Stimulated activated effector memory CD8-positive, alpha-beta T cell treated with anti-CD3 and anti-CD28 coated beads, Interleukin-12 subunit alpha, Interleukin-12 subunit beta, amount 100 ng/mL, for 72 hours (primary cell): ENCODE results near the gene ITPKB.

Experiments
- ATAC-seq: fragments of 150-1000 bp; cut with Tn5 transposase; 2 replicates; pipeline ENCODE4 v1.10.0; 2021
- DNase-seq, 2 donors: peaks; one replicate each; pipeline ENCODE4 v3.0.0; 2021 to 2022; ENCODE audit warnings: low spot score in 2 of 2
- H3K27ac Mint-ChIP-seq: one replicate; pipeline ENCODE4 v1.8.0; 2022; ENCODE audit warnings: mild to moderate bottlenecking, mixed read lengths
- H3K36me3 Mint-ChIP-seq: one replicate; pipeline ENCODE4 v1.8.0; 2022; ENCODE audit warnings: mild to moderate bottlenecking, mixed read lengths
- H3K4me1 Mint-ChIP-seq: one replicate; pipeline ENCODE4 v1.8.0; 2022; ENCODE audit warnings: mixed read lengths
- H3K4me3 Mint-ChIP-seq: one replicate; pipeline ENCODE4 v1.8.0; 2022; ENCODE audit warnings: mild to moderate bottlenecking, mixed read lengths
- H3K9me3 Mint-ChIP-seq: one replicate; pipeline ENCODE4 v1.8.0; 2022; ENCODE audit warnings: mixed read lengths

Gene ITPKB

DNA sequence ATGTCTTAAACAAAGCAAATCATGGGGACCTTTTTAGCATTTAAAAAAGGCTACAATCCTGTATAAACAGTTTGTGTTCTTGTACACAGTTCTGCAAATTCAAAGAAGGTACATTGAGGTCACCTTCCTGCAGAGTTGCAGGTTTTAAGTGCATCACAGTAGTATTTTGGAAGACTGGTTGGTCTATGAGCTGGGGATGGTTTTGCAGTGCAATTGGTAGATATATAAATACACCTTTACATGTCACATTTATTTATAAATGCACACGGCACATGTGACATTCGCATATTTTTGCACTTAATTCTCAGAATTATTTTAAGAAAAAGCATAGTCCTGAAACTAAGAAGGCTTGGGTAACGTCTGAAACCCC is 599 bp upstream of the ITPKB start:
- Mint-ChIP-seq H3K36me3 (peaks cover 29% of the 10 kb centered on the region), H3K27ac (peak overlapping the region; percentile 87), H3K4me1 (peaks cover 20% of the 10 kb centered on the region), H3K4me3 (peak overlapping the region; percentile 81), H3K9me3 (no peaks in the 10 kb centered on the region)
- no peak for ATAC-seq
- DNase-seq, result no peak

DNA sequence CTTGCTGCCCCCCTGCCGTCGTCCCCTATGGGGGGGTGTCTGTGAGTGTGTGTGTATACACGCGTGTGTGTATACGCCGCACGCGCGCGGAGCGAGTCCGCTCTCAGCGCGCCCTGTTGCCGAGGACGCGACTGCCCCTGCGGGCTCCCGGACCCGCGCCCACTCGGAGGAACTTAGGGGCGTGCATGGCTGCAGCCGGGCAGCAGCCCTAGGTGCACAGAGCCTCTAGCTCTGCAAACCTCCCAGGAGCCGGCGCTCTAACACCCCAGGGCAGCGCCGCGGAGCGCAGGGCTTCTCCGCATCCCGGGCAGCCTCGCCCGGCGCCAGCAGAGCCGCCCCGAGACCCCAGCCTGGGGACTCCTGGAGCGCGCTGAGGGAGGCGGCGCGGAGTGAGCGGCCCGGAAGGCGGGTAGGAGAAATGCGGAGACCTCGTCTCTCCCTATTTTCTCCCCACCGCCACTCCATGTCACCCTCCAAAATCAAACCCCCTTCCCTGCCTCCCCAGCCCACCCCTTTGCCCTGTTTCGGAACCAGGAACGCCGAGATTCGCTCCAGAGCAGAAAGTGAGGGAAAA is 574 bp downstream of the ITPKB start:
- ATAC-seq (peak; percentile 45), DNase-seq (peak; percentile 36 to 77)
- Mint-ChIP-seq H3K4me1 (peaks cover 32% of the 10 kb centered on the region), H3K9me3 (no peaks in the 10 kb centered on the region), H3K27ac (peak overlapping the region; percentile 87), H3K4me3 (peak overlapping the region; percentile 81), H3K36me3 (peaks cover 40% of the 10 kb centered on the region)

DNA sequence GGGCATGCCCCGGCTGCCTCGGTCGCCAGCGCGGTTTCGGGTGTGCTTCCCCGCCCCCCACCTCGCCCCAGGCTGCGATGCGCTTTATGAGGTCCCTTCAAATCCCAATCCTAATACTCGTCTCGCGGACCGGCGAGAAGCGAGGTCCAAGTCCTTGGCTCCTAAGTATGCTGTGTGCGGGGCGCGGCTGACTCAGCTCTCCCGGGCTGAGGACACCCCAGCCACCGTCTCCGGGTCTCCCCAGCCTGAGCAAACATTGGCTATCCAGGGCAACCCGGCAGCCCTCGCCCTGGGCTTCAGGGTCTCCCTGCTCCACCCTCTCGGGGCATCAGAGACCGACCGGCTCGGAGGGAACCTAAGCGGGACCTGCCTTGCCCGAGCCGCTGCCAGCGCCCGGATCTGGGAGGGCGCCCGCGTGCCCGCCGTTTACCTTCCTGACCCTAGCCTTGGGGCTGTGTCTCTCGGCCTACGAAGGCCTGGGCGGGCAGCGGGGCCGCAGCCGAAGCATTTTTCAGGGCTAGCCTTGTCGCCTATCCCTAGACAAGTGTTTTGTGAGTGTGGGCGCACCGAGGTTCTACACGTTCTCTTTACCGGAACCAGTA is 1.2 kb downstream of the ITPKB start:
- H3K4me3 Mint-ChIP-seq, result peak overlapping the region; percentile 81
- ATAC-seq, result peak; percentile 61

DNA sequence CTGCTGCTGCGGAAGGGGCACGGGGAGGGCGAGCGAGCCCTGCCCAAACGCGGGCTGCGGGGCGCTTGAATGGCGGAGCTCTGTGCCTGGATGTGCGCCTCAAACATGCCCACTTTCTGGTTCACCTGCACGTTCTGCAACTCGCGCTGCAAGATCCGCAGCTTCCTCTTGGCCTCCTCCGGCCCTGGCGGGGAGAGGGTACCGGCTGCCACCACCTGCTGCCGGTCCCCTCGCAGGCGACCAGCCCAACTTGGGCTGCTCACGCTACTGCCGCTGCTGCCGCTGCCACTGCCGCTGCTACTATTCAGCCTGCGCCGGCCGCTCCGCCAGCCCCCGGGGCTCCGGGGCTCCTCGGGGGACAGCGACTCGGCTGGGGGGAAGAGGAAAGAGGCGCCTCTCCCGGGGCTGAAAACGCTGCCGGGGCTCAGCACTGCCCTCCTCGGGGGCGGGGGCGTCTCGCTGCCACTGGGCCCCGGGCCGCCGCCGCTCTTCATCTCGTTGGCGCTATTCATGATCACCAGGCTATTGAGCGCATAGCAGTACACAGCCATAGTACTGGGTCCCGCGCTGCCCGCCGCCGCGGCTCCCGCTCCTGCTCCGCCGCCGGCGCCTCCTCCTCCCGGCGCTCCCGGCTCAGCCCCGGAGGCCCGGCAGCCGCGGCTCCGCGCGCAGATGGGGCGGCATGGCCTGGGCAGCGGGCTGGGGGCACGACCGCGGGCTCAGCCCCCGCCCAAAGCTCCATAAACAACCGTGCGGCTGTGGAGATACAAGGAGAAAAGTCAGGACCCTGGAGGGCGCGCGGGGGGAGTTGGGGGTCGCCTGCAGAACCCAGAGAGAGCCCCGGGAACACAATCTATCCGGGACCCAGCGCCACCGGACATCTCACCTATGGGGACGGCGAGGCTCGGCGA is 1.9 kb downstream of the ITPKB start:
- Mint-ChIP-seq H3K4me3 (peak overlapping the region; percentile 81), H3K27ac (peak overlapping the region; percentile 87), H3K9me3 (no peaks in the 10 kb centered on the region), H3K36me3 (peaks cover 54% of the 10 kb centered on the region), H3K4me1 (peaks cover 43% of the 10 kb centered on the region)
- ATAC-seq (peak; percentile 64), DNase-seq (peak in 1 of 2 donors; percentile 74)

More for the DNA sequence above, 1.2 kb downstream of the ITPKB start:
- Mint-ChIP-seq H3K36me3 (peaks cover 46% of the 10 kb centered on the region), H3K4me1 (peaks cover 37% of the 10 kb centered on the region), H3K27ac (peak overlapping the region; percentile 87), H3K9me3 (no peaks in the 10 kb centered on the region)
- DNase-seq, result peak; percentile 46 to 82

DNA sequence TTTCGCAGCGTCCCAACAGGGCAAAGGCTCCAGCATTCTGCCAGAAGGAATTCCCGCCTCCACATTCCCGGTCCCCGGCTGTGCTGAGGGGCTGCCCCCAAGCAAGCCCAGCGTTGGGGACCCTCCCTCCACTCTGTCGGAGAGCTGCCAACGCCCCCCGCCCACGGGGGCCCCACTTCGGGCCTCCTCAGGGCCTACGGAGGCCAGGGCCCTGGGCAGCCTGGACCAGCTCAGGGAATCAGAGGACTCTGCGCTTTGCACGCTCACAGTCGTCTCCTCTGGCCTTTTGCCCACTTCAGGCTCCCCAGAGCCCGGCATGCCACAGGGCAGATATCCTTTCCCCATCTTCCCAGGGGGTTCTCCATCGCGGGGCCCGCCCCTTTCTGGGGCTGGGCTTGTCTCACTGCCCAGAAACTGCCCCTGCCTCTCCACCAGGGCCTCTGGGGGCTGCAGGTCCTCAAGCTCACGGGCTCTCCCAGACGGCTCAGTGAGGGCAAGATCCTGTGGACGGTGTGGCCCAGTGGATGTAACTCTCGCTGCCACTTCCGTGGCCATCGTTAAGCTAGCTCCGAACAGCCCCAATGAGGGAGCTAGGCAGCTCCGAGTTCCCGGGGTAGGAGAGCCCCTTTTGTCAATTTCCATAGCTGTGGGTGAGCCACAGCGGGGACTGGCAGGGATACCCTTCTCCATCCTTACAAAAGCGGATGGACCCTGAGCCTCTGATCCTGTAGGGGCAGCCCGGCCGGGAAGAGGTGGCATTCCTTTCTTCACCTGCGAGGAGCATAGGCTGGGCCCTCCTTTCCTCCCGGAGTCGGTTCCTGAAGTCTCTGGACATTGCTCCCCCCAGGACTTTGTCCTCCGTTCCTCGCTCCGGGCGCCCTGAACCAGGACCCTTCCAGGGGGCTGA is 2.8 kb downstream of the ITPKB start:
- Mint-ChIP-seq H3K4me1 (peaks cover 50% of the 10 kb centered on the region), H3K36me3 (peaks cover 63% of the 10 kb centered on the region), H3K9me3 (no peaks in the 10 kb centered on the region), H3K27ac (peak overlapping the region; percentile 61), H3K4me3 (peak overlapping the region; percentile 81)
- no peak for ATAC-seq
- DNase-seq, result no peak

DNA sequence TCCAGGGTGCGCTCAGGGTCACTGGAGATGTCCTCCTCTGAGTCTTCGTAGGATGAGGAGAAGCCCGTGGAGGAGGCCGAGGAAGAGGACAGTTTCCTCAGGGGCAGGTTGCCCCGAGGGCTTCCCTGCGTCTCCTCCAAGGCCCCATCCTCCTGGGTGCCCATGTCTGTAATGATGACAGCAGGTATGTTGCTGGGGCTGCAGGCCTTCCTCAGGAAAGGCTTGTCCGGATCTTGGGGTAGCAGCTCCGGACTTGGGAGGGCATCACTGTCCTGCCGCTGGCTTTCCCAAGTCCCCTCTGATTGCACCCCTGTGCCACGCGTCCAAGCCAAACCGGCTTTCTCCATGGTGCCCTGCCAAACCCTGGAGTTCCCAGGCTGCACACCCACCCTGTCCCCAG is 3.5 kb downstream of the ITPKB start:
- ATAC-seq, result no peak
- Mint-ChIP-seq H3K36me3 (peaks cover 70% of the 10 kb centered on the region), H3K9me3 (no peaks in the 10 kb centered on the region), H3K27ac (peak overlapping the region; percentile 61), H3K4me3 (peak overlapping the region; percentile 81), H3K4me1 (peaks cover 57% of the 10 kb centered on the region)
- no peak for DNase-seq

DNA sequence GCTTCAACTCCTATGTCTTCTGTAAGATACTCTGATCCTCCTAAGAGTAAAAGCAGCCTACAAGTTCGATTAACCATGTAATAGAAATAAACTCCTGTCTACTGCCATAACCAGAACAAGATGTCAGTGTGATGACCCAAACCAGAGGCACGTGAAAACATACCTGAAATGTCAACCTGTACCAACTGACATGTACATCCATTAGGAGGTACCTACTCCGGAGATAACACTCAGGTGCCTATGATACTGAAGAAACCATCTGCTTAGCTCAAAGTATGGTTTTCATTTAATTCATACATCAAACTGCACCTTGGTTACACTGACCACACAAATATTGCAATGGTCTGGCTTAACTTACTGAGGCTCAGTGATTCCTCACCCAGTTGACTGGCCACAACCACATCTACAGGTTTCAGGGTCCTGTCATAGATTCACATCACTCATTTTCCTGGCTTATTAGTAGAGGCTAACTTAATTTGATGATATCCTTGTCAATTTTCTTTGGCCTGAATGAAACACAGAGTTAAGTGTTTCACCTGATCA is 4.4 kb downstream of the ITPKB start:
- Mint-ChIP-seq H3K36me3 (peaks cover 79% of the 10 kb centered on the region), H3K4me1 (peaks cover 66% of the 10 kb centered on the region), H3K4me3 (peak overlapping the region; percentile 81), H3K27ac (peak overlapping the region; percentile 40), H3K9me3 (no peaks in the 10 kb centered on the region)
- DNase-seq (no peak), ATAC-seq (peak; percentile 22)

DNA sequence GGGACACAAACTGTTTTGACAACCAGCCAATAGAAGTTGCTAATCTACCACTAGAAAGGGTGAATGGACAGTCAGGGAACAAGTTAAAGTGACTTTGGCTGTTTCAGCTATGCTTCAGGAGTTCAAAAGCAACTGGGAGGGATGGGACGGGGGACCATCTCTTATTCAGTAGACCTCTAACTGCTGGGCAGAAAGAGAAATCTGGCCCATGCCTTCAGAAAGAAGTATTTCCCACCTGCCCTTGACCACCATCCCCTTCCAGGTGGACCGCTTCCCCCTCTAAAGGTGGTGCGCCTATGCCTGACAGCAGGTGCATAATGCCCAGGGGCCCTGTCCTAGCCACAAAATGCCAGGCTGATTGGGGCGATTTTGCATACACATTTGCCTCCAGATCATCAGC is 5.2 kb downstream of the ITPKB start:
- Mint-ChIP-seq H3K27ac (peak overlapping the region; percentile 40), H3K36me3 (peaks cover 80% of the 10 kb centered on the region), H3K9me3 (no peaks in the 10 kb centered on the region), H3K4me1 (peaks cover 72% of the 10 kb centered on the region), H3K4me3 (peak overlapping the region; percentile 81)
- DNase-seq (no peak), ATAC-seq (no peak)

DNA sequence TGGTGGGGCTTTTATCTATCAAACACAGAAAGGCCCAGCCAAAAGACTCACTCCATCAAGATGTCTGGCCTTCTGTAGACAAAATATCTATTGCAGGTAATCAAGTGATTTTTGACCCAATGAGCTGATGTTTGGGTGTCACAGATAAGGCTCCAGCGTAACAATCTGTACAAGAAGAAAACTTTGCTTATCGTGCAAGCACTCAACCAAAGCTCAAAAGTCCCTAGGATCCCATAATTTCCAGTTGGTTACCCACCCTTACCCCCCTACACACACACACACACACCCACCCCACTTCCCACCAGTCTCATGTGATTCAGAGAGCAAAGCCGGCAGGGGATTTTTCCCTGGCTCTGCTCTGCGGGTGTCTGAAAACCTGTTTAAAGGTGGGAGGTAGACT is 5.8 kb downstream of the ITPKB start:
- no peaks in the 10 kb centered on the region for H3K9me3 Mint-ChIP-seq
- H3K36me3 Mint-ChIP-seq, result peaks cover 83% of the 10 kb centered on the region
- no peak for DNase-seq
- peak overlapping the region; percentile 40 for H3K27ac Mint-ChIP-seq
- peaks cover 78% of the 10 kb centered on the region for H3K4me1 Mint-ChIP-seq
- ATAC-seq, result no peak
- peak overlapping the region; percentile 81 for H3K4me3 Mint-ChIP-seq

DNA sequence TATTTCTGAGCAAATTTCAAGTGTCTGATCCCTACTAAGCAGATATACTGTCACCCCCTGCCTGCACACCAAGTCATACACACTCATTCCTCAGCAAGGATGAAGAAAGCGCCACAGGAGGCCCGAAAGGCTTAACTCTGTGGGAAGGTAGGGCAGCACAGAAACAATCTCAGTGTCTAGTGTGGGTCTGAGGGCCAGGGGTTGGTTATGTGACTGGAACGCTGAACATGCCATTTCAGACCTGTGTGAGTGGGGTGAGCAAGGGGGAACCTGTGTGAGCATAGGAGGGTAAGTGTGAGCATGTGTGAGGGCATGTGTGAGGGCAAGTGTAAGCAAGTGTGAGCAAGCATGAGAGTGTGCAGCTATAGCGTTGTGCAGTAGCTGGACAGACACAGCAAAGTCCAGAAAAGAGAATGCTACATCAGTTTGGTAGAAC is 6.2 kb downstream of the ITPKB start:
- H3K4me3 Mint-ChIP-seq, result peak overlapping the region; percentile 81
- no peaks in the 10 kb centered on the region for H3K9me3 Mint-ChIP-seq
- peak overlapping the region; percentile 40 for H3K27ac Mint-ChIP-seq
- H3K36me3 Mint-ChIP-seq, result peaks cover 88% of the 10 kb centered on the region
- peaks cover 82% of the 10 kb centered on the region for H3K4me1 Mint-ChIP-seq
- ATAC-seq (peak; percentile 3), DNase-seq (no peak)

DNA sequence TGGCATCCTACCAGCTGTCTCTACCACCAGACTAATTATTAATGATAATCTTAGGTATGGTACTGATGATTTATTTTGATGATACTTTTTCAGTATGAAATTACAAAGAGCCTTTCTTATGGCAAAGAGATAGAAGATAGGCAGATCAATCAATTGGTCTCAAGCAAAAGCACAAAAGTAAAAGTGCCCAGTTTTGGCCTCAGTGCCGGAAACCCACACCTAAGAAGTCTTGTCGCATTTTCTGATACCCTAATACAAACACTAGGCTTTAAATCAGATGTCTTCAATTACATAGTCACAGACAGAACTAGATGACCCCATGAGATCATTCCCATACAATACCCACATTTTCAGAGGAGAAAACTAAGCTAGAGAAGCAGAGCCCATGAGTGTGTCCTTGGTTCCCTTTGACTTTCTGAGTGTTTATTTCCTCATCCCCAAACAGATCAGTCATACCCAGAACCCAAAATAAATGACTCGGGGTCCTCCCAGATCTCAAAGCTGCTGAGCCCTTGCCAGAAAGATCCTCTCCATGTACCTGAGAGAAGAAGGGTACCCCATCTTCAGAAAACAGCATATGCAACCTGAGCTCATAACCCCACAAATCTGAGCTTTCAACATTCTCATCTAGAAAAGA is 7.7 kb downstream of the ITPKB start:
- H3K9me3 Mint-ChIP-seq, result no peaks in the 10 kb centered on the region
- H3K4me3 Mint-ChIP-seq, result peak overlapping the region; percentile 81
- ATAC-seq (peak; percentile 52), DNase-seq (no peak)
- H3K36me3 Mint-ChIP-seq, result peaks cover 100% of the 10 kb centered on the region
- H3K27ac Mint-ChIP-seq, result peak overlapping the region; percentile 78
- peaks cover 93% of the 10 kb centered on the region for H3K4me1 Mint-ChIP-seq

DNA sequence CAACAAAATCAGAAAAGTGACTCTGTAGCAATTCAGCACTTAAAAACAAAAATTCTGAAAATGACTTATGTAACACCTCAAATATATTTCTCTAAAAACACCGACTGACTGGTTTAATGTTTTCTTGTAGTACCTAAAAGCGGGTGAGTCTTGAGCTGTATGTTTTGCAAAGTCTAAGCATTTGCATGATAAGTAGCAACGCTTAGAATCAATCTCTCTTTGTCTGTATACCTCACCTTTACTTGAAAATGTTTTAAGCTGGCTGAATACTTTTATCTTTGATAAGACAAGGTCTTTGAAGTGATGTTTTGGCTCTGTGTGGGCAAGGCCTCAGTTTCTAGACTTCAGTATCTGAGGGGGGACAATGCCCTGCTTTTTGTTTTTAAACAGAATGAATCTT is 8.2 kb downstream of the ITPKB start:
- peaks cover 94% of the 10 kb centered on the region for H3K4me1 Mint-ChIP-seq
- H3K9me3 Mint-ChIP-seq, result no peaks in the 10 kb centered on the region
- peaks cover 100% of the 10 kb centered on the region for H3K36me3 Mint-ChIP-seq
- H3K27ac Mint-ChIP-seq, result peak overlapping the region; percentile 78
- ATAC-seq (no peak), DNase-seq (no peak)
- peak overlapping the region; percentile 81 for H3K4me3 Mint-ChIP-seq

DNA sequence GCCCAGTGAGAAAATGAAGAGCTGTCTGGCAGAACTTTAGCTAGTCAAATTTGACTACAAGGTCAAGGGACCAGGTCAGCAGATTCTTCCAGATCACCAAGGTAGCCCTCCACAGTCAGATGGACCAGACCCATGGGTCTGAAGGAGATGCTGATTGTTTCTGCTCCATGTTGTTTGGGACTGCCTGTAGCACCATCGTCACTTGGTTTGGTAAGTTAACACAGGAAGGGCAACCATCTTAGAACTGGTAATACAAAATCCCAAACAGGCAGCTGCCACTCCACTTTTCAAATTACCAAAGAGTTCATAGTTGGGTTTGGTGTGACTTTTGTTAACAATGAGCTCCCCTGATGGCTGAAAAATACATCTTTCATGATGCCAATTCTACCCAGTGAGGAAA is 9.0 kb downstream of the ITPKB start:
- Mint-ChIP-seq H3K4me3 (peak overlapping the region; percentile 81), H3K36me3 (peaks cover 99% of the 10 kb centered on the region), H3K9me3 (no peaks in the 10 kb centered on the region), H3K27ac (peak overlapping the region; percentile 78), H3K4me1 (peaks cover 94% of the 10 kb centered on the region)
- no peak for ATAC-seq
- no peak for DNase-seq

DNA sequence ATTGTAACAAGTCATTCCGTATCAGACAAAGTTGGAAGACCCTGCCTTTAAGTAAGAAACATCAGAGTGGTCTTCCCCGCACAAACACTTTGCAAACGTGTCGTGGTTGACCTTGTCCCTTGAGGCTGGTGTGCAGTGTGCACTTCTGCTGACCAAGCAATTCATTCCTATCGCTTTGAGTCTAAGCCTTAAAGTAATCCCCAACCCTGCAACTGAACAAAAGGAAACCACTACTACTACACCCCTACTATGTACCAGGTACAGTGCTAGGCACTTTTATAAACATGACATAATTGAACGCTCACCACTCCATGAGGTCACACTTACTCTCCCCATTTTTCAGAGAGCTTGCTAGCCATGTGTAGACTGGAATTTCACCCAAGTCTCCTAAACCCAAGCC is 10.6 kb downstream of the ITPKB start:
- H3K27ac Mint-ChIP-seq, result peak overlapping the region; percentile 93
- ATAC-seq, result peak; percentile 22
- peak overlapping the region; percentile 81 for H3K4me3 Mint-ChIP-seq
- H3K4me1 Mint-ChIP-seq, result peaks cover 94% of the 10 kb centered on the region
- DNase-seq, result no peak
- H3K36me3 Mint-ChIP-seq, result peaks cover 92% of the 10 kb centered on the region
- no peaks in the 10 kb centered on the region for H3K9me3 Mint-ChIP-seq
